GM10266 (cell line): ENCODE measurements around the gene KIAA0825.

Experiments used
- DNase-seq: peaks from one replicate; pipeline ENCODE4 v3.0.0; 2012; ENCODE audit errors: extremely low spot score
- CTCF ChIP-seq: IDR thresholded peaks from 2 replicates; pipeline ENCODE4 v1.5.1; 2012; ENCODE audit warnings: mild to moderate bottlenecking, low read depth; ENCODE audit not compliant: control insufficient read depth, insufficient read depth; ENCODE audit errors: missing control alignments

The KIAA0825 gene

DNA sequence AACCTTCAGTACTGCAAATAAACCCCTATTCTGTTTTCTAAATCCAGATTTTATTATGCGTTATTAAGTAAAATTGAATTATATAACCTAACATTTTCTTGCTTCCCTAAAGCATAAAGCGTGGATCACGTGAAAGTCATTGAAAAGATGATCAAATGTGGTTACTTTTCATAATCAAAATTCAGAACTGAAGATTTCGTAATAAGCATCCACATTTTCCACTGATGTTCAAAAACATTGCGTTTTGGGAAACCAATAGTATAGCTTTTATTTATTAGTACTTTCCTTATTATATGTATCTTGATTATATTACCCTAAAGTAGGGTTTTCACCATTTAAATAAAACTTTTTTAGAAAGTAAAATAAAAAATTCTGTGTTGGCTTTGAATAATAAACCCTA is 1.9 kb upstream of the KIAA0825 start:
- TF ChIP-seq CTCF, result no peak
- DNase-seq, result no peak

DNA sequence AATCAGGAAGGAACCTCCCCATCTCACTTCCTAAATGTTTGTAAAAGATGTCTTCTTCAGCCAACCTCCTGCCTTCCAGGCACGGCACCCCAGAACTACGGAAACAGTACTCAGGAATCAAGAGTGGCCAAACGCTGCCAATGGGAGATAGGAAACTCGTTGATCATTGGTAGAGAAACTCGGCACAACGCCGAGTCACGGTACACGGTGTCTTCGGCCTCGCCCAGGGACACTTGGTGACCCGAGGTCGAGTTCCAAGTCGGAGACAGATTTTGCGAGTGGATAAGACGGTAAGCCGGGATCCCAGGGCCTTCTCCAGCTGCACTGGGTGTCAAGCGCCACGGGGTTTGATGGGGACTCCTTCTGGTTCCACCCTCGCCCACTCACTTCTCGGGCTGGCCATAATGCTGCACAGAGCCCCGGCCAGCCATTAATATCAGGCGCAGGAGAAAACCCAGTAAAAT is 343 bp downstream of the KIAA0825 start:
- no peak for TF ChIP-seq CTCF
- peak; percentile 24 for DNase-seq

GRCh38 chr5:94615862-94616261 is 2.5 kb downstream of the KIAA0825 start:
- no peak for TF ChIP-seq CTCF
- no peak for DNase-seq

DNA sequence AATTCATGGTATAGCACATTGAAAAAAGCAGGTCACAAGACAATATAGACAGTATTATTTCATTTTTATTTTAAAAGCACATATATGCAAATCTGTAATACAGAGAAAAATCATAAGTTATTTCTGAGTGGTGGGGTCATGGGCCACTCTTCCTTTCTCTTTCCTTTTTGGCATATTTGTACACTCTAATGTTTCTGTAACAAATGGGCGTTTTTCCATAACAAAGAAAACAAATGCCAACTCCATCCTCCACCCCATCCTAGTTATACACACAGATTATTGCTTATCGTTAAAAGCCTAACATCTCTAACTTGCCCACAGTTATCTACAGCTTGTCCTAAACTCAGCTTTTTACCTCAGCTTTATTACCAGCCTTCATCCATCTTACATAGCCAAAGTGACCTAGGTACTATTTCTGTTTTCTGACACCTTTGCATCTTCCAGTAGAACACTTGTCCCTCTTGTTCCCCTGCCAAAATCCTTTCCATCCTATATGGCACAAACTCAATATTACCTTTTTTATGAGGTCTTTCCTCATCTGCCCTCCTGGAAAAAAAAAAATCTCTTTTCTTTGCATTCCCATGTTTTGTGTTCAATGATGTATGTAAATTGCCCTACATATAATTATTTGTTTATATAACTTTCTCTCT is 4.1 kb downstream of the KIAA0825 start:
- DNase-seq, result no peak
- TF ChIP-seq CTCF, result no peak

DNA sequence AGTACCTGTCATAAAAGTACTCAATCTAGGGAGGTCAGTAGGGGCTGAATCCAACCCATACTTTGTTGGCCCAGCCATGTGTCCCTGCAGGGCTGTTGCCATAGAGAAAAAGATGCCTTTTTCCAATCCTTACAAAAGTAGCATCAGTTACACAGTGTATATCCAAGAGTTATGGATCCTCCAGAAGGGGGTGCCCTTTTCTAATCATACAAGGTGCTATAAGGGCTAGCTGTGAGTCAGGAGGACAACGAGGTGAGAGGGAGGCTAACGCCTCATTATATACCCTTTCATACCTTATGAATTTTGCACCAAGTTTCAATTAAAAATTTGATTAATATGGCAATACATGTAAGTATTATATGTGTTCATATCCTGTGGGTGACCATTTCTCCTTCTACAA is 4.8 kb downstream of the KIAA0825 start:
- DNase-seq, result no peak

DNA sequence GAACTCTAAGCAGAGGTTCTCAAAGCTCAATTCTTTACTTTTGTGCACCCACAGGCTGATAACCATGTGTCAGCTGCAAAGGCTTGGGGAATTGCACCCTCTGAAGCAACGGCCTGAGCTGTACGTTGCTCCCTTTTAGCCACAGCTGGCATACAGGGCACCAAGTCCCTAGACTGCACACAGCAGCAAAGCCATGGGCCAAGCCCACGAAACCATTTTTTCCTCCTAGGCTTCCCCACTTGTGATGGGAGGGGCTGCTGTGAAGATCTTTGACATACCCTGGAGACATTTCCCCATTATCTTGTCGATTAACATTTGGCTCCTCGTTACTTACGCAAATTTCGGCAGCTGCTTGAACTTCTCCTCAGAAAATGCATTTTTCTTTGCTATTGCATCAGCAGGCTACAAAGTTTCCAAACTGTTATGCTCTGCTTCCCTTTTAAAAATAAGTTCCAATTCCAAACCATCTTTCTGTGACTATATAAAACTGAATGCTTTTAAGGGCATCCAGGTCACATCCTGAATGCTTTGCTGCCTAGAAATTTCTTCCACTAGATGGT is 23.0 kb downstream of the KIAA0825 start:
- no peak for DNase-seq
- no peak for TF ChIP-seq CTCF

More for the DNA sequence above, 4.8 kb downstream of the KIAA0825 start:
- TF ChIP-seq CTCF, result peak; percentile 4

GRCh38 chr5:94577466-94578245 is 40.7 kb downstream of the KIAA0825 start:
- no peak for TF ChIP-seq CTCF
- DNase-seq, result peak; percentile 23
